Measurements from ENCODE around the gene IPO5. TPM values are rescaled to one million over a fixed set of nuclear protein-coding genes. Genes with fewer than 3 reads are reported as not detected.

Gene IPO5
- total and polyA plus RNA-seq, 2 of the 4 experiments (the other 2 are of a cell fraction): 89.2 to 270 TPM

GRCh38 chr13:98039964-98040363, 86.5 kb downstream of the IPO5 start:
- H3K4me2 ChIP-seq (ENCODE audit: low read depth, low read length): no peak overlapping the region
- H3K23ac ChIP-seq (ENCODE audit: low read depth, low read length): no peak overlapping the region
- H3K9ac ChIP-seq (ENCODE audit: low read depth, low read length): no peak overlapping the region
- no peak overlapping the region for H2BK5ac ChIP-seq (ENCODE audit: low read depth, low read length, poor library complexity, severe bottlenecking)
- H4K8ac ChIP-seq (ENCODE audit: low read depth in 2 of 2, low read length in 2 of 2): no peak overlapping the region
- H3K36me3 ChIP-seq (ENCODE audit: control insufficient read depth, insufficient read depth, low read length): no peaks in the 10 kb centered on the region
- in situ Hi-C loops (cut with MboI; ENCODE audit: low sequenced_read_pairs): no loop called here
- ChIA-PET POLR2A (ENCODE audit: unreplicated experiment) (no interaction called here), CTCF (no interaction called here)
- DNase-seq: no peak
- no peak overlapping the region for H3K4me3 ChIP-seq (ENCODE audit: insufficient read depth, low read depth, low read length)
- no peak overlapping the region for H2BK15ac ChIP-seq (ENCODE audit: low read depth, low read length)
- intact Hi-C loops (cut with micrococcal nuclease): no loop called here
- H2AK9ac ChIP-seq (replicated peaks; ENCODE audit: low read depth, low read length, poor library complexity): no peak overlapping the region
- no peak overlapping the region for H2AFZ ChIP-seq (replicated peaks; ENCODE audit: low read length, poor library complexity)
- no peak overlapping the region for H3K18ac ChIP-seq (ENCODE audit: low read depth, low read length)
- no peak overlapping the region for H3K56ac ChIP-seq (ENCODE audit: extremely low read depth, insufficient read depth, low read length)
- no peak overlapping the region for H4K5ac ChIP-seq (ENCODE audit: low read depth, low read length)
- no peak overlapping the region for H2BK20ac ChIP-seq (ENCODE audit: low read depth, low read length)
- H3K27me3 ChIP-seq (ENCODE audit: control insufficient read depth, insufficient read depth, low read length): peaks cover 2% of the 10 kb centered on the region; the same call in 1 of the 2 replicates
- no peak overlapping the region for H3K27ac ChIP-seq (ENCODE audit: insufficient read depth, low read length)
- no peaks in the 10 kb centered on the region for H3K79me1 ChIP-seq (ENCODE audit: low read depth in 1 of 2, low read length in 2 of 2)
- no peaks in the 10 kb centered on the region for H3K9me3 ChIP-seq (ENCODE audit: control insufficient read depth, insufficient read depth, low read length)
- H3K9me1 ChIP-seq (ENCODE audit: insufficient read depth, low read length): no peaks in the 10 kb centered on the region
- no peak for TF ChIP-seq FOS (IDR thresholded peaks at IDR 0.05; ENCODE audit: low read depth, low read length)
- no peak for TF ChIP-seq MXI1 (IDR thresholded peaks at IDR 0.05; ENCODE audit: borderline replicate concordance, low read depth, low read length)
- TF ChIP-seq MAZ (IDR thresholded peaks at IDR 0.05; ENCODE audit: borderline replicate concordance, low read depth, low read length): no peak
- TF ChIP-seq ELK1 (IDR thresholded peaks at IDR 0.05; ENCODE audit: borderline replicate concordance, low read depth, low read length): no peak
- no peak overlapping the region for H4K91ac ChIP-seq (ENCODE audit: insufficient read depth, low read depth, low read length)
- H3K14ac ChIP-seq (replicated peaks; ENCODE audit: low read depth, low read length): no peak overlapping the region
- no peak for ATAC-seq (ENCODE audit: low read depth)
- H3K4ac ChIP-seq (ENCODE audit: low read depth, low read length): no peak overlapping the region
- dilution Hi-C loops (cut with HindIII; ENCODE audit: low sequenced_read_pairs, unreplicated experiment): no loop called here
- H4K20me1 ChIP-seq (ENCODE audit: insufficient read depth, low read length): no peaks in the 10 kb centered on the region
- H2BK120ac ChIP-seq (ENCODE audit: low read depth, low read length): no peak overlapping the region
- no TSS peak for BruUV-seq (replicated peaks)
- 73% methylated on average over 3 of the region's 10 CpGs; no CpG with 5 or more reads in 1 of the 2 experiments for WGBS, 2 experiments (ENCODE audit: extremely low coverage in 2 of 2, insufficient read length in 1 of 2)
- no peaks in the 10 kb centered on the region for H3K4me1 ChIP-seq (ENCODE audit: control insufficient read depth, insufficient read depth, low read length)
- no peak overlapping the region for H2AK5ac ChIP-seq (ENCODE audit: low read depth, low read length)

Data from IMR-90 (cell line).